ENCODE measurements around the gene ARMC9. TPM values are rescaled to one million over a fixed set of nuclear protein-coding genes. Genes with fewer than 3 reads are reported as not detected.
"Not testable (repeated sequence)": the region's sequence is repeated elsewhere in the genome, so short reads cannot be mapped to it uniquely, and the experiment has no call there.

Gene ARMC9
- total RNA-seq, 1 donor from 2014 or later: 67.8 TPM

GRCh38 chr2:231278868-231279267 lies 80.4 kb downstream of the ARMC9 start:
- no peak for DNase-seq (ENCODE audit: low read depth)

GRCh38 chr2:231280846-231281245 lies 82.4 kb downstream of the ARMC9 start:
- DNase-seq (ENCODE audit: low read depth): no peak

GRCh38 chr2:231284296-231284695 lies 85.9 kb downstream of the ARMC9 start:
- no peak for DNase-seq (ENCODE audit: low read depth)

- no peak for DNase-seq (ENCODE audit: low read depth)
Measured at GRCh38 chr2:231286964-231287363, 88.5 kb downstream of the ARMC9 start.

- DNase-seq (ENCODE audit: low read depth): no peak
Measured at GRCh38 chr2:231287696-231288095, 89.3 kb downstream of the ARMC9 start.

- no peak for DNase-seq (ENCODE audit: low read depth)
Measured at GRCh38 chr2:231288590-231288989, 90.2 kb downstream of the ARMC9 start.

- no peak for DNase-seq (ENCODE audit: low read depth)
Measured at GRCh38 chr2:231290321-231291015, 92.0 kb downstream of the ARMC9 start.

- DNase-seq (ENCODE audit: low read depth): no peak
Measured at GRCh38 chr2:231292472-231293134, 94.2 kb downstream of the ARMC9 start.

- no peak for DNase-seq (ENCODE audit: low read depth)
Measured at GRCh38 chr2:231293163-231293562, 94.7 kb downstream of the ARMC9 start.

- DNase-seq (ENCODE audit: low read depth): no peak
Measured at GRCh38 chr2:231294116-231294515, 95.7 kb downstream of the ARMC9 start.

- no peak for DNase-seq (ENCODE audit: low read depth)
Measured at GRCh38 chr2:231294571-231295362, 96.3 kb downstream of the ARMC9 start.

GRCh38 chr2:231295363-231295655 lies 96.9 kb downstream of the ARMC9 start:
- DNase-seq (ENCODE audit: low read depth): no peak

- peak; percentile 26 for DNase-seq (ENCODE audit: low read depth)
Measured at GRCh38 chr2:231296401-231296974, 98.1 kb downstream of the ARMC9 start.

GRCh38 chr2:231297108-231297908 lies 98.9 kb downstream of the ARMC9 start:
- peak; percentile 44 for DNase-seq (ENCODE audit: low read depth)

GRCh38 chr2:231298091-231298490 lies 99.7 kb downstream of the ARMC9 start:
- no peak for DNase-seq (ENCODE audit: low read depth)

- no peak for DNase-seq (ENCODE audit: low read depth)
Measured at GRCh38 chr2:231299267-231299666, 100.8 kb downstream of the ARMC9 start.

- peak; percentile 57 for DNase-seq (ENCODE audit: low read depth)
Measured at GRCh38 chr2:231300020-231300721, 101.7 kb downstream of the ARMC9 start.

GRCh38 chr2:231300722-231301076 lies 102.3 kb downstream of the ARMC9 start:
- no peak for DNase-seq (ENCODE audit: low read depth)

- not testable (repeated sequence) for DNase-seq (ENCODE audit: low read depth)
Measured at GRCh38 chr2:231304259-231304658, 105.8 kb downstream of the ARMC9 start.

- DNase-seq (ENCODE audit: low read depth): no peak
Measured at GRCh38 chr2:231305221-231305620, 106.8 kb downstream of the ARMC9 start.

GRCh38 chr2:231306791-231307393 lies 108.5 kb downstream of the ARMC9 start:
- DNase-seq (ENCODE audit: low read depth): no peak

Measured in renal cortical epithelial cell (primary cell).